GM11168 (cell line): Measurements from ENCODE around the gene MAPKAPK3.

ENCODE experiments used
- in situ Hi-C: fragments of 300-500 bp; cut with MboI; formaldehyde crosslinking; loops from one replicate; pipeline ENCODE4 v1.12.0; 2022; ENCODE audit warnings: low sequenced_read_pairs; ENCODE audit not compliant: unreplicated experiment

MAPKAPK3 gene

GRCh38 chr3:50623840-50624474 lies 7.0 kb downstream of the MAPKAPK3 start:
- in situ Hi-C loops, result loop anchor here (10.0 kb wide), 1 partner anchor 691 kb away; no protein-coding TSS in a partner anchor

GRCh38 chr3:50624634-50625033 lies 7.7 kb downstream of the MAPKAPK3 start:
- in situ Hi-C loops, result loop anchor here (10.0 kb wide), 1 partner anchor 690 kb away; no protein-coding TSS in a partner anchor

GRCh38 chr3:50625231-50626182 lies 8.6 kb downstream of the MAPKAPK3 start:
- in situ Hi-C loops, result loop anchor here (10.0 kb wide), 1 partner anchor 689 kb away; no protein-coding TSS in a partner anchor

DNA sequence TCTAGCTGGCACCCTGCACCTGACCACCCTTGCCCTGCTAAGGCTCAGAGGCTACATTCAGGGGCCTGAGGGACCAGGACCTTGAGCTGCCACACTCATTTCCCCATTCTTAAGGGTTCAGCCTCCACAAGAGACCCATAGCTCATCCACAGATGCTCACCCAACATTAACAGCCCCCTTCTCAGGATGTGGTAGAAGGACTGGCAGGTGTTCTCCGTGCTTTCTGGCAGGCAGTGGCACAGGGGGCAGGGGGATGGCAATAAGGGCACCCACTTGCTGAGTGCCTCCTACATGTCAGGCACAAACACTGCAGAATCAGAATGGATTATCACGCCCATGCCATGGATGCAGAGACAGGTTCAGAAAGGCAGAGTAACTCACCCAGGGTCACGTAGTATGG lies 9.4 kb downstream of the MAPKAPK3 start:
- in situ Hi-C loops, result loop anchor here (10.0 kb wide), 1 partner anchor 688 kb away; no protein-coding TSS in a partner anchor

- in situ Hi-C loops, result loop anchor here (10.0 kb wide), 1 partner anchor 687 kb away; no protein-coding TSS in a partner anchor
Observed at GRCh38 chr3:50627407-50628051, 10.6 kb downstream of the MAPKAPK3 start.

DNA sequence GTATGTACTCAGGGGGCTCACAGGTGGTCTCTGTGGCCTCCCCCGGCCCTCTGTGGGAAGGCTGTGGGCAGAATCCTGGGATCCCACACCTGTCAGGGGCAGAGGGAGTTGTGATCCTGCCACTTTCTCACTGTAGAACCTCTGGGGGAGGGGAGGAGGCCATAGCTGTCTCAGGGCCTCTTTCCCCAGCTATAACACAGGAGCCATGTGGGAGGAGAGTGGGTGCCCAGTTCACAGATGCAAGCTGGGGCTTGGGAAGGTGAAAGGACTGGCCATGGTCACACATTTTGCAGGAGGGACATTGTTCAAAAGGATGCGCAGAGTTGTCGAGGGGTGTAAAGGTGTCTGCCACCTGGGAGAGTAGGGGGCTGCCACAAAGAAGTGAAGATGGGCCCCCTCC lies 11.7 kb downstream of the MAPKAPK3 start:
- in situ Hi-C loops, result loop anchor here (10.0 kb wide), 1 partner anchor 686 kb away; no protein-coding TSS in a partner anchor

GRCh38 chr3:50630394-50630793 lies 13.4 kb downstream of the MAPKAPK3 start:
- in situ Hi-C loops, result no loop called here

DNA sequence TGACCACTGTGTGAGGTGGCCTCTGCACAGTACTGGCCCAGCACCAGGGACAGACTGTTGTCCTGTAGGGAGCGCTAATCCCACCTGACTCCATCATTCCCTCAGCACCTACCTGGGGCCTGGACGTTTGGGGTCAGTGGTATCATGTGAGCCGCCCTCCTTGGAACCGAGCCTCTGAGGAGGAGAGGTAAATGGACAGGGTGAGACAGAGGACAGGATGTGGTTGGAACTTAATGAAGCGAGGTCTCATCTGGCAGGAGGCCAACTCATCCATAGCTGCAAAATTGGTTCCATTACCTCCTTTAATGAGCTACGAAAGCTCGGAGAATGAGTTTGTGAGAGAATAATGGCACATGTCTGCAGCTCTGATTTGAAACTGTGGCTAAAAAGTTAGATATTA lies 13.9 kb downstream of the MAPKAPK3 start:
- in situ Hi-C loops, result no loop called here

- in situ Hi-C loops, result no loop called here
Observed at GRCh38 chr3:50632450-50632849, 15.5 kb downstream of the MAPKAPK3 start.

- in situ Hi-C loops, result no loop called here
Observed at GRCh38 chr3:50633230-50633790, 16.4 kb downstream of the MAPKAPK3 start.

GRCh38 chr3:50635066-50635465 lies 18.1 kb downstream of the MAPKAPK3 start:
- in situ Hi-C loops, result no loop called here

DNA sequence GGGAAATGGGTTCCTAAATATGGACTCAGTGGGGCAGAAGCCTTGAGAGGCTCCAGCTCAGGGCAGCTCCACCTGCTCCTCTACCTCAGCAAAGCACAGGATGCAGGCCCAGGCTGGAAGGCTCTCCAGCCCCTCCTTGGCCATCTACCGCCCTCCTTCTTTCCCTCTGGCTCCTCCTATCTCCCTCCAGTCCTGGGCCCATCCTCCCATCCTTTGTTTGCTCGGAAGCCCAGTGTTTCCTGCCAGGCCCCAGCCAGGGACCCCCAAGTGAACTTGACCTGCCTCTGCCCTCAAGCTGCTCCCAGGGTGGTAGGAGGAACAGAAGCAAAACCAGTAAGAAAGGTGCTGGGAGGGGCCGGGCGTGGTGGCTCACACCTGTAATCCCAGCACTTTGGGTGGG lies 20.1 kb downstream of the MAPKAPK3 start:
- in situ Hi-C loops, result no loop called here

GRCh38 chr3:50637945-50638344 lies 21.0 kb downstream of the MAPKAPK3 start:
- in situ Hi-C loops, result no loop called here

DNA sequence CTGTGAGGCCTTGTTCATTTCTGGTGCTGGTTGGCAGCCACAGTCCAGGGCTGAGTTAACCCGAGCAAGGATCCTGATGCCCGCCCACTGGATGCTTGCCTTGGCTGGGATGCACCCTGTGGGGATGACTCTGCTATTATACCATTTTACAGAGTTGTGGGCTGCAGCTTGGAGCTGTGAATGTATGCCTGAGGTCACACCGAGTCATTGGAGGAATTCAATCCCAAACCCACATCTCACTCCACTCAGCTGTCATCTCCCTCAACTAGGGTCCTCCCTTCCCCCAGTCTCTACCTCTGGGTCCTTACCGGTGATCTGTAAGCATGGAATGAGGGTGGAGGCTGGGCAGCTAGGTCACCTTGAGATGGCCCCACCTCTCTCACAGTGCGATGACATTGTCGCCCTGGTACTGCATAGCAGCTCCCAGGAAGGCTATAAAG lies 22.1 kb downstream of the MAPKAPK3 start:
- in situ Hi-C loops, result no loop called here

- in situ Hi-C loops, result no loop called here
Observed at GRCh38 chr3:50642382-50642781, 25.4 kb downstream of the MAPKAPK3 start.

DNA sequence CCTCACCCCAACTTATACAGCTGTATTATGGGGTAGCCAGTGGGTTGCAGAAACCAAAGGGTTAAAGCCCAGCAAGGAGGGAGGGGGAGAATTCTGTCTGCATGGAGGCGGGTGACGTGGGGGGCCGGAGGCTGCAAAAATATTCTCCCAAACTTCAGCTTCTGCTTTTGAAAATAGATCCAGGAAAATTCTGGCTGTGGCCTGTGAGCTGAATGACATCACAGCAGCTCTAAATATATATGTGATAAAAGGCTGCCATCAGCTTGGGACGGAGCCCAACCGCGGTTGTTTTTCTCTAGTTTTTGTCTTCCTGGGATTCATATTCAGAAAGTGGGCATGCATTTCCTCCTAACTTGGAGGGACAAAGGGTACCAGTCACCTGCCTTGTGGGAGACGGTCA lies 27.6 kb downstream of the MAPKAPK3 start:
- in situ Hi-C loops, result no loop called here

GRCh38 chr3:50645378-50645777 lies 28.4 kb downstream of the MAPKAPK3 start:
- in situ Hi-C loops, result no loop called here

DNA sequence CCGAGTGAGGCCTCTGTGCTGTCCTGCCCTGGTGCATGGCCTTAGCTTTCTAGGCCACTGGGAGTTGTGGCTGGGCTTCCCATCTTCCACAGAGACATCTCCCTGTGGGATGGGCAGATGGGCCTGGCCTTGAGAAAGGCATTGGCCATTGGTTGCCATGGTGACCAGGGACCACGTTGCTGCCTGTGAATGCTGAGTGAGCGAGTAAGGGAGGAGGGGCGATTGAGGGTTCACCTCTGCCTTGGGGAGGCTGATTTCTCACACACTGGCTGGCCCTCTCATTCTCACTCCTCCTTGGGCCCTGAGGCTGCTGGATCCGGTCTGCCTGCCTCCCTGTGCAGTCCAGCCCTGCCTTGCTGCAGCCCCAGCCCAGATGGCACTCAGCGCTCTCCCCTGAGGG lies 31.4 kb downstream of the MAPKAPK3 start:
- in situ Hi-C loops, result no loop called here

GRCh38 chr3:50648944-50649343 lies 32.0 kb downstream of the MAPKAPK3 start:
- in situ Hi-C loops, result no loop called here

- in situ Hi-C loops, result no loop called here
Observed at GRCh38 chr3:50649451-50649931, 32.5 kb downstream of the MAPKAPK3 start.
